ENCODE data around the gene FBXL2.

- TF ChIP-seq POLR2A (IDR thresholded peaks at IDR 0.05; ENCODE audit: extremely low read depth, insufficient read length) (no peak), CTCF (IDR thresholded peaks at IDR 0.05; ENCODE audit: low read depth, low read length) (no peak)
Measured at GRCh38 chr3:33420966-33421365, 143.7 kb downstream of the FBXL2 start.

Measured in NB4 (cell line).